GM23248 (cell line): ENCODE measurements around the gene PAM. TPM values are rescaled to one million over a fixed set of nuclear protein-coding genes. Genes with fewer than 3 reads are reported as not detected.
A peak's percentile ranks its signal among the peaks of the same experiment; 100 is the strongest.

Experiments
- DNase-seq: peaks from one replicate; pipeline ENCODE4 v3.0.0-alpha.2; 2015
- H2AFZ ChIP-seq: fragments of 200-600 bp; sonication (generic); 2 replicates; pipeline ENCODE4 v1.6.1; 2016; ENCODE audit warnings: antibody characterized with exemption
- H3F3A ChIP-seq: fragments of 200-600 bp; sonication (generic); 2 replicates; pipeline ENCODE4 v1.6.1; 2016; ENCODE audit warnings: mild to moderate bottlenecking, antibody characterized with exemption, mixed run types; ENCODE audit not compliant: insufficient read depth
- H3K27ac ChIP-seq: fragments of 200-600 bp; sonication (generic); 2 replicates; pipeline ENCODE4 v1.5.1; 2016; ENCODE audit warnings: mild to moderate bottlenecking
- H3K27me3 ChIP-seq: fragments of 200-600 bp; sonication (generic); replicated peaks from 2 replicates; pipeline ENCODE4 v1.6.1; 2016; ENCODE audit warnings: mild to moderate bottlenecking; ENCODE audit not compliant: insufficient read depth
- H3K36me3 ChIP-seq: fragments of 200-600 bp; sonication (generic); 2 replicates; pipeline ENCODE4 v1.6.1; 2016; ENCODE audit warnings: low read depth, mild to moderate bottlenecking
- H3K4me1 ChIP-seq: fragments of 200-600 bp; sonication (generic); 2 replicates; pipeline ENCODE4 v1.6.1; 2016; ENCODE audit warnings: mild to moderate bottlenecking; ENCODE audit not compliant: insufficient read depth
- H3K4me2 ChIP-seq: fragments of 200-600 bp; sonication (generic); one replicate; pipeline ENCODE4 v1.6.1; 2016; ENCODE audit warnings: mild to moderate bottlenecking; ENCODE audit not compliant: unreplicated experiment
- H3K4me3 ChIP-seq: fragments of 200-600 bp; sonication (generic); 2 replicates; pipeline ENCODE4 v1.5.1; 2016; ENCODE audit warnings: mild to moderate bottlenecking
- H3K79me2 ChIP-seq: fragments of 200-600 bp; sonication (generic); 2 replicates; pipeline ENCODE4 v1.6.1; 2016; ENCODE audit warnings: mild to moderate bottlenecking; ENCODE audit not compliant: insufficient read depth
- H3K9ac ChIP-seq: fragments of 200-600 bp; sonication (generic); 2 replicates; pipeline ENCODE4 v1.6.1; 2016; ENCODE audit warnings: mild to moderate bottlenecking
- H3K9me2 ChIP-seq: fragments of 200-600 bp; sonication (generic); 2 replicates; pipeline ENCODE4 v1.6.1; 2016; ENCODE audit warnings: mixed run types, mild to moderate bottlenecking, moderate library complexity; ENCODE audit not compliant: insufficient read depth
- H3K9me3 ChIP-seq: fragments of 200-600 bp; sonication (generic); one replicate; pipeline ENCODE4 v1.6.1; 2017; ENCODE audit warnings: low read depth
- H4K20me1 ChIP-seq: fragments of 200-600 bp; sonication (generic); 2 replicates; pipeline ENCODE4 v1.6.0; 2016; ENCODE audit not compliant: insufficient read depth
- EZH2 ChIP-seq: fragments of 200-600 bp; sonication (generic); IDR thresholded peaks from 2 replicates; pipeline ENCODE4 v1.6.1; 2018; ENCODE audit warnings: antibody characterized with exemption, mild to moderate bottlenecking; ENCODE audit not compliant: insufficient read depth, poor library complexity, severe bottlenecking
- EZH2phosphoT487 ChIP-seq: fragments of 200-600 bp; sonication (generic); IDR thresholded peaks from 2 replicates; pipeline ENCODE4 v1.6.1; 2018; ENCODE audit warnings: antibody characterized with exemption, moderate library complexity, mild to moderate bottlenecking, low read depth; ENCODE audit not compliant: insufficient read depth
- WGBS, 2 experiments: methylation state at CpG; one replicate each; pipeline ENCODE4 v1.1.6; 2015 to 2017; ENCODE audit warnings: low lambda C conversion rate in 2 of 2, low coverage in 1 of 2; ENCODE audit errors: missing lambda C conversion rate in 2 of 2; 5-methylcytosine and 5-hydroxymethylcytosine counted together
- in situ Hi-C: fragments of 300-500 bp; cut with MboI; formaldehyde crosslinking; loops from 2 replicates; pipeline ENCODE4 v1.15.0; 2020
- polyA plus RNA-seq: library from polyadenylated mRNA; unstranded; fragments of >200 nt; fragmentation: Nextera tagmentation; extraction: Ambion mirVana; gene quantifications from 2 replicates; pipeline ENCODE4 v1.2.1, GENCODE V29; 2016
- total RNA-seq: library from RNA; depleted of rRNA; stranded (reverse); fragments of >200 nt; shearing (Covaris generic); gene quantifications from 2 replicates; pipeline ENCODE4 v1.2.3, GENCODE V29; 2014

The PAM gene
- total and polyA plus RNA-seq, 2 experiments from 2014 or later: 429 to 499 TPM

GRCh38 chr5:102856389-102856777 is 101.3 kb downstream of the PAM start:
- H3K27me3 ChIP-seq: no peaks in the 10 kb centered on the region
- peak overlapping the region; percentile 94 for H3K27ac ChIP-seq
- TF ChIP-seq EZH2phosphoT487 (no peak), EZH2 (no peak)
- no peaks in the 10 kb centered on the region for H4K20me1 ChIP-seq
- H2AFZ ChIP-seq: no peak overlapping the region
- no peaks in the 10 kb centered on the region for H3K9me2 ChIP-seq
- no peaks in the 10 kb centered on the region for H3K9me3 ChIP-seq
- peaks cover 54% of the 10 kb centered on the region for H3K4me1 ChIP-seq
- WGBS, 2 experiments: 1 to 2% methylated on average over 4 of the region's 4 CpGs
- H3K4me3 ChIP-seq: peak overlapping the region; percentile 45
- H3K36me3 ChIP-seq: no peaks in the 10 kb centered on the region
- H3K9ac ChIP-seq: peak overlapping the region; percentile 76
- H3F3A ChIP-seq: peaks cover 49% of the 10 kb centered on the region
- peak; percentile 91 for DNase-seq
- in situ Hi-C loops: no loop called here
- H3K79me2 ChIP-seq: peaks cover 21% of the 10 kb centered on the region; the same call in 1 of the 2 replicates
- H3K4me2 ChIP-seq: peak overlapping the region; percentile 72

- WGBS, 2 experiments: 15 to 19% methylated on average over 6 of the region's 6 CpGs
- H3K9ac ChIP-seq: peak overlapping the region; percentile 76
- H3K9me3 ChIP-seq: no peaks in the 10 kb centered on the region
- H3K4me1 ChIP-seq: peaks cover 54% of the 10 kb centered on the region
- H3K4me3 ChIP-seq: peak overlapping the region; percentile 44
- H3K27ac ChIP-seq: peak overlapping the region; percentile 94
- no peaks in the 10 kb centered on the region for H3K9me2 ChIP-seq
- no peaks in the 10 kb centered on the region for H3K36me3 ChIP-seq
- in situ Hi-C loops: no loop called here
- H3K4me2 ChIP-seq: peak overlapping the region; percentile 72
- H4K20me1 ChIP-seq: no peaks in the 10 kb centered on the region
- TF ChIP-seq EZH2phosphoT487: no peak
- no peak for TF ChIP-seq EZH2
- peaks cover 18% of the 10 kb centered on the region; the same call in 1 of the 2 replicates for H3K79me2 ChIP-seq
- H3F3A ChIP-seq: peaks cover 49% of the 10 kb centered on the region
- peak; percentile 91 for DNase-seq
- no peaks in the 10 kb centered on the region for H3K27me3 ChIP-seq
- no peak overlapping the region for H2AFZ ChIP-seq
Observed at GRCh38 chr5:102857076-102857818, 102.1 kb downstream of the PAM start.

- Histone ChIP-seq H3K36me3 (no peaks in the 10 kb centered on the region), H3K9ac (peak overlapping the region; percentile 76), H2AFZ (no peak overlapping the region), H3K27ac (peak overlapping the region; percentile 94), H3K4me3 (no peak overlapping the region), H3F3A (peaks cover 49% of the 10 kb centered on the region), H3K4me1 (peaks cover 54% of the 10 kb centered on the region), H3K27me3 (no peaks in the 10 kb centered on the region), H3K9me3 (no peaks in the 10 kb centered on the region), H3K79me2 (peaks cover 27% of the 10 kb centered on the region; the same call in 1 of the 2 replicates), H4K20me1 (no peaks in the 10 kb centered on the region), H3K4me2 (peak overlapping the region; percentile 17), H3K9me2 (no peaks in the 10 kb centered on the region)
- peak; percentile 8 for DNase-seq
- TF ChIP-seq EZH2phosphoT487 (no peak), EZH2 (no peak)
- WGBS, 2 experiments: 93 to 100% methylated on average over 1 of the region's 1 CpG
- in situ Hi-C loops: no loop called here
Observed at GRCh38 chr5:102858221-102858620, 103.1 kb downstream of the PAM start.

GRCh38 chr5:102858808-102859207 is 103.7 kb downstream of the PAM start:
- WGBS, 2 experiments: 3% methylated on average over 4 of the region's 4 CpGs
- Histone ChIP-seq H3K36me3 (no peaks in the 10 kb centered on the region), H3F3A (peaks cover 49% of the 10 kb centered on the region), H3K4me2 (peak overlapping the region; percentile 18), H3K9me2 (no peaks in the 10 kb centered on the region), H3K79me2 (peaks cover 27% of the 10 kb centered on the region; the same call in 1 of the 2 replicates), H3K27ac (peak overlapping the region; percentile 94), H2AFZ (no peak overlapping the region), H3K27me3 (no peaks in the 10 kb centered on the region), H4K20me1 (no peaks in the 10 kb centered on the region), H3K4me1 (peaks cover 52% of the 10 kb centered on the region), H3K9me3 (no peaks in the 10 kb centered on the region), H3K4me3 (no peak overlapping the region), H3K9ac (peak overlapping the region; percentile 76)
- TF ChIP-seq EZH2 (no peak), EZH2phosphoT487 (no peak)
- peak; percentile 87 for DNase-seq
- in situ Hi-C loops: no loop called here
